ENCODE measurements around the gene C19orf67. TPM values are rescaled to one million over a fixed set of nuclear protein-coding genes. Genes with fewer than 3 reads are reported as not detected.
A peak's percentile ranks its signal among the peaks of the same experiment; 100 is the strongest.

The C19orf67 gene
- total RNA-seq, 4 donors from 2014 or later = not detected

DNA sequence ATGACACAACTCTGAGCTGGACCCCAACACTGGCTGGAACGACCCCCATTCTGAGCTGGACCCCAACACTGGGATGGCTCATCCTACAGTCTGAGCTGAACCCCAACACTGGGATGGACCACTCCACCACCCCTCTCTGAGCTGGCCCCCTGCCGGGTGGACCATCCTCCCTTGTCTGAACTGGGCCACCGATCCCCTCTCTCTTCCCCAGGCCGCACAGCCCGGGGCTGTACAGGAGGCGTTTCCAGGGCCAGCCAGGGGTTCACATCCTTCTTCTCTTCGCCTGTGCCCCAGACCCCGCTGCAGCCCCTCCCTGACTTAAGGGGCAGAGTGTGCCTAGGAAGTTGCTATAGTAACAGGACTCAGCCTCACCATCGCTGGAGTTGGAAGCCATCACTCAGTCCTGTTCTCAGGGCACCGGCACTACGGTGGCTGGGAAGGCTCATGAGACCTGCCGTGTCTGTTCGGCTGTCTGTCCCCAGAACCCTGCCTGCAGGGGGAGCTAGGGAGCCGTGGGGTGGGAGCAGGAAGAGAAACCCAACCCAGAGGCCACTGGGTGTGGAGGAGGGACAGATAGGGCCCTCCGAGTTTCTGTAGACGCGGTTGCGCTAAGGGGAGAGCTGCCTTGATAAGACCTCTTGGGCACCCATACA is 28.3 kb upstream of the C19orf67 start:
- peaks cover 0 to 74% (median 42%) of the 10 kb centered on the region in 4 donors for H3K4me1 ChIP-seq
- H3K9me3 ChIP-seq = no peaks in the 10 kb centered on the region
- H3K27ac ChIP-seq = peak overlapping the region; percentile 64 to 99 (median 79)
- TF ChIP-seq POLR2A (IDR thresholded peaks at IDR 0.05) (no peak), EP300 (IDR thresholded peaks at IDR 0.05) (no peak)
- TF ChIP-seq, protein P1, sequence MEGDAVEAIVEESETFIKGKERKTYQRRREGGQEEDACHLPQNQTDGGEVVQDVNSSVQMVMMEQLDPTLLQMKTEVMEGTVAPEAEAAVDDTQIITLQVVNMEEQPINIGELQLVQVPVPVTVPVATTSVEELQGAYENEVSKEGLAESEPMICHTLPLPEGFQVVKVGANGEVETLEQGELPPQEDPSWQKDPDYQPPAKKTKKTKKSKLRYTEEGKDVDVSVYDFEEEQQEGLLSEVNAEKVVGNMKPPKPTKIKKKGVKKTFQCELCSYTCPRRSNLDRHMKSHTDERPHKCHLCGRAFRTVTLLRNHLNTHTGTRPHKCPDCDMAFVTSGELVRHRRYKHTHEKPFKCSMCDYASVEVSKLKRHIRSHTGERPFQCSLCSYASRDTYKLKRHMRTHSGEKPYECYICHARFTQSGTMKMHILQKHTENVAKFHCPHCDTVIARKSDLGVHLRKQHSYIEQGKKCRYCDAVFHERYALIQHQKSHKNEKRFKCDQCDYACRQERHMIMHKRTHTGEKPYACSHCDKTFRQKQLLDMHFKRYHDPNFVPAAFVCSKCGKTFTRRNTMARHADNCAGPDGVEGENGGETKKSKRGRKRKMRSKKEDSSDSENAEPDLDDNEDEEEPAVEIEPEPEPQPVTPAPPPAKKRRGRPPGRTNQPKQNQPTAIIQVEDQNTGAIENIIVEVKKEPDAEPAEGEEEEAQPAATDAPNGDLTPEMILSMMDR (IDR thresholded peaks at IDR 0.05) = no peak
- DNase-seq (ENCODE audit: low spot score in 2 of 2) = no peak
- H3K27me3 ChIP-seq = no peaks in the 10 kb centered on the region
- 71 to 72% methylated on average over 18 of the region's 18 CpGs for WGBS, 2 donors
- H3K4me3 ChIP-seq = no peak overlapping the region
- H3K36me3 ChIP-seq = no peaks in the 10 kb centered on the region

GRCh38 chr19:14112809-14113385 is 27.3 kb upstream of the C19orf67 start:
- Histone ChIP-seq H3K9me3 (no peaks in the 10 kb centered on the region), H3K36me3 (peaks cover 0 to 1% (median 0%) of the 10 kb centered on the region in 3 donors), H3K27me3 (no peaks in the 10 kb centered on the region), H3K4me3 (peak overlapping the region in 1 of 4 donors; percentile 35), H3K27ac (peak overlapping the region; percentile 64 to 99 (median 79)), H3K4me1 (peaks cover 0 to 71% (median 40%) of the 10 kb centered on the region in 4 donors)
- TF ChIP-seq, protein P1 (IDR thresholded peaks at IDR 0.05) = no peak
- TF ChIP-seq EP300 (IDR thresholded peaks at IDR 0.05) = peak in 1 of 2 donors; percentile 13
- WGBS, 2 donors = 17 to 22% methylated on average over 12 of the region's 12 CpGs
- peak; percentile 38 to 49 for DNase-seq (ENCODE audit: low spot score in 2 of 2)

GRCh38 chr19:14112051-14112808 is 26.6 kb upstream of the C19orf67 start:
- Histone ChIP-seq H3K27ac (peak overlapping the region; percentile 64 to 99 (median 79)), H3K4me3 (peak overlapping the region in 1 of 4 donors; percentile 35)
- 49 to 66% methylated on average over 11 of the region's 12 CpGs for WGBS, 2 donors

DNA sequence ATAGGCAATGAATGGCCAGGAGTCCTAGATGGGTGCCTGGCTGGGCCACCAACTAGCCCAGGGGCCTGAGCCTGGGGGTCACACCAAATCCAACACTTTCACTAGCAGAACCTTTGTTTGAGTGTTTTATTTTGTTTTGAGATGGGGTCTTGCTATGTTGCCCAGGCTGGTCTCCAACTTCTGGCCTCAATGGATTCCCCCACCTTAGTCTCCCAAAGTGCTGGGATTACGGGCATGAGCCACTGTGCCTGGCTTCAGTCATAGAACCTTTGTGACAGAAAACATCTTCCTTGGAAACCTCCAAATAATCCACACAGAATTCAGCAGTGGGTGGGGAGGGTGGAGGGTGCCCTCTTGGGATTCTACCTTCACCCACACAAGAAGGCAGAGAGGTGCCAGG is 25.9 kb upstream of the C19orf67 start:
- WGBS, 2 donors = 100% methylated on average over 1 of the region's 1 CpG
- no peaks in the 10 kb centered on the region for H3K9me3 ChIP-seq
- H3K4me1 ChIP-seq = peaks cover 0 to 76% (median 36%) of the 10 kb centered on the region in 4 donors
- no peak for DNase-seq (ENCODE audit: low spot score in 2 of 2)
- TF ChIP-seq, protein P1 (IDR thresholded peaks at IDR 0.05) = no peak
- TF ChIP-seq POLR2A (IDR thresholded peaks at IDR 0.05) = no peak
- TF ChIP-seq EP300 (IDR thresholded peaks at IDR 0.05) = no peak
- no peak overlapping the region for H3K4me3 ChIP-seq
- no peaks in the 10 kb centered on the region for H3K27me3 ChIP-seq
- peaks cover 0 to 15% (median 0%) of the 10 kb centered on the region in 3 donors for H3K36me3 ChIP-seq
- H3K27ac ChIP-seq = peak overlapping the region in 1 of 4 donors; percentile 99

More at GRCh38 chr19:14112051-14112808, 26.6 kb upstream of the C19orf67 start:
- peaks cover 0 to 77% (median 40%) of the 10 kb centered on the region in 4 donors for H3K4me1 ChIP-seq
- peaks cover 0 to 8% (median 0%) of the 10 kb centered on the region in 3 donors for H3K36me3 ChIP-seq
- TF ChIP-seq, protein P1 (IDR thresholded peaks at IDR 0.05) = no peak
- TF ChIP-seq POLR2A (IDR thresholded peaks at IDR 0.05) (no peak), EP300 (IDR thresholded peaks at IDR 0.05) (no peak)
- no peaks in the 10 kb centered on the region for H3K27me3 ChIP-seq
- no peaks in the 10 kb centered on the region for H3K9me3 ChIP-seq
- DNase-seq (ENCODE audit: low spot score in 2 of 2) = no peak

Measured in tibial nerve (tissue), 4 donors.